GM19467 (cell line): ENCODE data around the gene MAGI1.
"Not testable (repeated sequence)": the region's sequence is repeated elsewhere in the genome, so short reads cannot be mapped to it uniquely, and the experiment has no call there.

ENCODE experiments used
- ATAC-seq: cut with Tn5 transposase; IDR thresholded peaks from one replicate; pipeline ENCODE4 v1.9.1; 2021; ENCODE audit warnings: mild to moderate bottlenecking, moderate library complexity; ENCODE audit not compliant: unreplicated experiment

The MAGI1 gene

GRCh38 chr3:66041116-66041515, 2.4 kb upstream of the MAGI1 start:
- no peak for ATAC-seq

- ATAC-seq = no peak
These were observed 821 bp upstream of the MAGI1 start for GRCh38 chr3:66039590-66039887.

- no peak for ATAC-seq
These were observed 363 bp downstream of the MAGI1 start for GRCh38 chr3:66038384-66038725.

DNA sequence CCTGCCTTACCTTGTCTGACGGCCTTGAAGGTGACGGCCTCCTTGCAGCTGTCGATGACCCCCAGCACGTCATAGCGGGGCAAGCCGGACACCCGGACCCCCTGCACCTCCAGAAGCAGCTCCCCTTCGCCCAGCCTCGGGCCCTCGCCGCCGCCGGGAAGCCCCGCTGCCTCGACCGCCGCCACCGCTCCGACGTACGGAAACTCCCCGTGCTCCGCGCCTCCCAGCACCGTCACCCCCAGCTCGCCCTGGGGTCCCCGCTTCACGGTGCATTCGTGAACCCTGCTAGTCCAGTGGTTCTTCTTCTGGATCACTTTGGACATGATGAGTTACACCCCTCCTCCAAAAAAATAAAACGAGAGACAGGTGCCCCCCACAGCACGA, 740 bp downstream of the MAGI1 start:
- ATAC-seq = no peak

GRCh38 chr3:66037330-66037985, 1.3 kb downstream of the MAGI1 start:
- no peak for ATAC-seq

DNA sequence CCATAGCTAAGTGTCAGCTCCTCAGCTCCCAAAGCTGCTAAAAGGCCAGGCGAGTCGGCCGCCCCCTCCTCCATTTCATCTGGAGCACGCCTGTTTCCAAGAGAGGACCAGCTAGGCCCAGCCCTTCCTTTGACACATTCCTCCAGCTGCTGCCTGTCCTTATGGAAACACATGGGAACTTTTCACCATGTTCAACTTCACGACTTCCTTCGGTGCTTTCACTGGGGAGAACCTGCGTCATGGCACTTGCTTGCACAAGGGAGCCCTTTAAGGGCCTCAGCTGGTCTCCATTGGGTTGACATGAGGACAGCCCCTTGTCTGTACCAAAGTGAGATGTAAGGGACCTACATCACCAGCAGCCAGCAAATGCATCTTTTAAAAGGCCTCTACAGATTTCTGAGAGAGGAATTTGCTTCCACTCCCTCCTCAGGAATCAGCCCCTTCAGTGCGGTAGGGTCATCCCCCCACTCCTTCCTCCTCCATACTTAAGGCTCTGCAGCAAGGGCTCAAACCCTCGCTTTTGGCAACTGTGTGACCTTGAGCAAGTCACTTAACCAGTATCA, 2.1 kb downstream of the MAGI1 start:
- ATAC-seq = no peak

DNA sequence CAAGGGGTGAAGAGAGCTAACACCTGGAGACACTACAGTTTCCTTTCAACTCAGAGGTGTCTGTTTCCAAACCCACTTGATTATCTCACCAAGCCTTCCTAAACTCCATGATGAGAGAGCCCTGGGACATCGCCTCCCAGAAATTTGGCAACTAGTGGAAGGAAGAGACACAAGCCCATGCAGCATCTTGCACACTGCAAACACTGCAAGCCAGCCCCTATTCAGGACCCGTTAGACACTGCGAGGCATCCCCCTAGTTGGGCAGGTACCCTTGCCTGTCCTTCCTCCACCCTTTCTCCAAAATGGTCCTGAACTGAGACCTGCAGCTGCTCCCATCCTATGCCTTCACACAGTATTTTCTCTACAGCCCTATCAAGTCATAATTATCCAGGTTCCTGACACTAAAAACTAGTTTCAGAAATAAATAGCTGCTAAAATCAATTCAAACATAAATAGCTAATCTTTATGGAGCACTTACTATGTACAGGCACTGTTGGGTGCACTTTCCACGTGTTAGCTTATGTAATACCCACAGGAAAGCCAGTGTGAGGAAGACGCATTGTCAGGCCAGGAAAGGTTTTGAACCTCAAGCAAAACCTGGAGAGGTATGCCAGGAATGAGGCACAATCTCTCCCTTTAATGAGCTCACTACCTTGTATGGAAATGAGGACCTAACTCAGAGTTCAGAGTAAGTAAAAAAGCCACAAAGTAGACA, 2.8 kb downstream of the MAGI1 start:
- no peak for ATAC-seq

DNA sequence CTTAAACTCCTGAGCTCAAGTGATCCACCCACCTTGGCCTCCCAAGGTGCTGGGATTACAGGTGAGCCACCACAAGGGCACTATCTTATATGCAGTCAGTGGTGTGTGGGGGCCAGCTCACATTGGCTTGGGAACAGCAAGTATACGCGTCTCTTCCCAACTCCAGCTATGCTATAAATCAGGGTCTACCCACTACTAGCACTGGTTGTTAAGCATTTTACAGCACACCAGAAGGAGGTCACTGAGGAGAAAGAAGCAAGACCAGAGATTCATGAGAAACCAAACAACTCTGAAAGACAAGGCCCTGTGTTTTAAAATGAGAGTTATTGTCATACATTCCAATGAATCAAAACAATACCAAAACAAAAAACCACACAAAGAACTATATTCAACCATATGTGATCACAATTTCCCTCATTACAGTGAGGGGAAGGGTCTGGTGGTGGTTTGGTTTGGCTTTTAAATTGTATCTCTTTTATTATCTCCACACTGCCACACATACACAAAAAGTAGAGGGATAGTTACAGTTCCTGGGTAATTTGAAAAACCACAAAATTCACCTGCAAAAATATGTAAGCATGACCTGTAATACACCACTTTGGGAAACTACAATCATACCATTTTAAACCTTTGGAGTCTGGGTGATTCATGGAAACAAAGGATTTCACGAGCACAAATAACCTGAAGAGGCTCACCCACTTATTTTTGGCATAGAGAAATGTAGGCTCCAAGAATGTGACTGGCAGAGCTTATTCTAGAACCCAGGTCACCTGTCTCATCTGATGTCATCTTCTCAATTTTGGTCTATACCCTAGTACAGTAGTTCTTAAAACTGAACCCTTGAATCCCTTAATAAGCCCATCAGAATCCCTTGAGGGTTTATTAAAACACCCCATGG, 5.2 kb downstream of the MAGI1 start:
- no peak for ATAC-seq

DNA sequence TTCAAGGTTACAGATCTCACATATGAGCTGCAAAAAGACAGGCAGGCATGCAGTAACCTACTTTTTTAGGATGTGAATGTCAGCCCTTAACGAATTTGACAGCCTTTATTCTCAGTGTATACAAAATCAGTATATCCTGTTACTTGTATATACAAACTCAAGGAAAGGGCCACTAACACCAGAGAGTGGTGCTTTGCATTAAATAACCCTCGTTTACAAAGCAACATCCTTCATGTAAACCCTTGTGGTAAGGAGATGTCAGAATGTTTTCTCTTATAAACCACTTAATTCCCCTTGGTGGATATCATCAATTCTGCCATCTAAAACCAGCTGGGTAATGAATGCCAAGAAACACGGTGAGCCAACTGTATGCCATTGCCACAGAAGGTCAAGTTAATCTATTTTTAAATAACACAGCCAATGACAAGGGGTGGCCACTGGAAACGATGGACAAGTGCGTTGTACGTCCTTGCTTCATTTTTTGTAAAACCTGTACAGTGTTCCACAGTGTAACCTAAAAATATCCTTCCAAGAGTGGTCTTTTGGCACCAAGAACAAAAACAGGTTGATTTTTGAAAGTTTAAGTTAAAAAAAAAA, 7.5 kb downstream of the MAGI1 start:
- ATAC-seq = no peak

GRCh38 chr3:66029443-66029842, 9.3 kb downstream of the MAGI1 start:
- no peak for ATAC-seq

DNA sequence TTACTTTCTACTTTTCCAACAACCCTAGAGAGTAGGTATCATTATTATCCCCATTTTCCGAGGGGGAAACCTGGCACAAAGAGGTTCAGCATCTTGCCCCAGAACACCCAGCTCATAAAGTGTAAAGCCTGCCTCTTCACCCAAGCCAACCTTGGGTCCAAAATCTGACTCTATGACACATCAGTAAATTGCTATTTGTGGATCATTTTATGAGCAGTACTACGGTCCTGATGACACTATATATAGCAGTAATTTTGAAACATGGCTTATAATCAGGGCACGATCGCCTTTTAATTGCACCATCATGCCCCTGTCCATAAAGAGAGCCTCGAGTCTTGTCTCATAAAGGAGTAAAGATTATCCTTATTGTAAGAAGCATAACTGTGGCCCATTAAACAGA, 9.7 kb downstream of the MAGI1 start:
- no peak for ATAC-seq

DNA sequence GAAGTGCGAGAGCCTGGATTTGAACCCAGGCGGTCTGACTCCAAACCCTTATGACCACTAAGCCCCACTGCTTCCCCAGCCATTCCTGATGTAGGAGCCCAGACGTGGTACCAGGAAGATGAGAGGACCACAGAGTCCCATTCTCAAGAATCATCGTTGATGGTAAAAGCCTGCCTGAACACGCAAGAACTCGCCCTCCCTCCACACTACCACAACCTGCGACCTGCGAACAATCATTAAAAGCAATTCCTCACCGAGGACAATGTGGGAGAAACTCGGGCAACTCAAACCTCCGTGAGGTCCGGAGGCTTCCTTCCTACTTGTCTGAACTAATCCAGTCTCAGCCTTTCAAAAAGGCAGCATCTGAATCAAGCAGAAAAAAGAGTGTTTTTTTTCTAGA, 10.3 kb downstream of the MAGI1 start:
- ATAC-seq = no peak

DNA sequence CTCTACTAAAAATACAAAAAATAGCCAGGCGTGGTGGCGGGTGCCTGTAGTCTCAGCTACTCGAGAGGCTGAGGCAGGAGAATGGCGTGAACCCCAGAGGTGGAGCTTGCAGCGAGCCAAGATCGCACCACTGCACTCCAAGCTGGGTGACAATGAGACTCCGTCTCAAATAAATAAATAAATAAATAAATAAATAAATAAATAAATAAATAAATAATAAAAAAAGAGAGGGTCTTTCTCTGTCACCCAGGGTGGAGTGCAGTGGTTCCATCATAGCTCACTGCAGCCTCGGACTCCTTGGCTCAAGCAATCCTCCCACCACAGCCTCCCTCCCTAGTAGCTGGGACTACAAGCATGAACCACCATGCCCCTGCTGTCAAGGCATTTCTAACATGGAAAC, 11.6 kb downstream of the MAGI1 start:
- not testable (repeated sequence) for ATAC-seq

GRCh38 chr3:66023738-66024385, 14.9 kb downstream of the MAGI1 start:
- ATAC-seq = no peak

- ATAC-seq = no peak
These were observed 15.5 kb downstream of the MAGI1 start for GRCh38 chr3:66023229-66023628.

GRCh38 chr3:66021731-66022131, 17.0 kb downstream of the MAGI1 start:
- no peak for ATAC-seq

- no peak for ATAC-seq
These were observed 18.8 kb downstream of the MAGI1 start for GRCh38 chr3:66019896-66020295.

GRCh38 chr3:66018057-66019033, 20.4 kb downstream of the MAGI1 start:
- no peak for ATAC-seq

DNA sequence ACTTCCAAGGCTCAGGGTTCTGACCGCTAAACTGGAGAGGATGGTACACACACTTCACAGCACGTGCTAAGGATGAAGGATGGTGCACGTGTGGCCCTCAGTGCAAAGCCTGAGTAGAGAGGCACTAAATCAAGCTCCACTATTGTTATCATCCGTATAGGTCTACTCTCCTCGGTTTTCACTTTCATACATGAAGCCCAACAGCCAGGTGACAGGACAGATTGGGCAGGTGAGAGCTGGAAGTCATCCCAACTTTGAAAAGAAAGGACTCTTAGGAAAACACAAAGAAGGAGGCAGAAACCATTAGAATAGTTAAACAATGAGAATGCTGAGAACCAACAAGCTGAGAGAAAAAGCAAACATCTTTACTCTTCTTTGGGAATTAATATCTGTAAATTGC, 21.1 kb downstream of the MAGI1 start:
- no peak for ATAC-seq

- ATAC-seq = no peak
These were observed 21.6 kb downstream of the MAGI1 start for GRCh38 chr3:66017084-66017483.
